HG02642 (cell line): ENCODE measurements around the gene CHMP4B.

Experiments
- ATAC-seq: cut with Tn5 transposase; IDR thresholded peaks from one replicate; pipeline ENCODE4 v1.9.1; 2021; ENCODE audit warnings: mild to moderate bottlenecking; ENCODE audit not compliant: unreplicated experiment, poor library complexity

CHMP4B gene, protein sequence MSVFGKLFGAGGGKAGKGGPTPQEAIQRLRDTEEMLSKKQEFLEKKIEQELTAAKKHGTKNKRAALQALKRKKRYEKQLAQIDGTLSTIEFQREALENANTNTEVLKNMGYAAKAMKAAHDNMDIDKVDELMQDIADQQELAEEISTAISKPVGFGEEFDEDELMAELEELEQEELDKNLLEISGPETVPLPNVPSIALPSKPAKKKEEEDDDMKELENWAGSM

DNA sequence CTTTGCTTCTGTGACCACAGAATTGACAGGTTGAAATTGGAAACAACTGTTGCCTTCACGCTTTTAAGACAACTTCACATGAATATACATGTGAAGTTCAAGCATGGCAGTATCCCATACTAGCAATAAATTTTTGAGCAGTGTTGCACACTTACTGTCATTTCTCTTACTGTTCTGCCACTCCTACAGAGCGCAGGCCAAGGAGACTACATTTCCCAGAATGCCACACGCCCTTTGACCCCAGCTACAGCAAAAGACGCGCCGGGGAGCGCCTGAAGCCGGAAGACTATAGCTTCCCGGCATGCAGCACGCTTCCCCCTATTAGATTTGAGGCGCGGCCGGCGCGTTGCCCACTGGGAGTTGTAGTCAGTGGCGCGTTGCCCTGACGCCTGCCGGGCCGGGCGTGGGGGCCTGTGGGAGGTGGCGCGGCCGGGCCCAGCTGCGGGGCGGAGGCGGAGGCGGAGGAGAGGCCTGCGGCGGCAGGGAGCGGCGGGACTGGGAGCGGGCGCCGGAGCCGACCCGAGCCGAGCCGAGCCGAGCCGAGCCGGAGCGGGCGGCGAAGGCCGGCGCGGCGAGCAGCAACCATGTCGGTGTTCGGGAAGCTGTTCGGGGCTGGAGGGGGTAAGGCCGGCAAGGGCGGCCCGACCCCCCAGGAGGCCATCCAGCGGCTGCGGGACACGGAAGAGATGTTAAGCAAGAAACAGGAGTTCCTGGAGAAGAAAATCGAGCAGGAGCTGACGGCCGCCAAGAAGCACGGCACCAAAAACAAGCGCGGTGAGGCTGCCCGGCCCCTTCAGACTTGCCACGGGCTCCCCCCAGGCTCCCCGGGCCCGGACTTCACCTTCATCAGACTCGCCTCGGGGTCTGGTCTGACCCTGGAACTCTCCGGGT is at the start of gene CHMP4B:
TSS of gene CHMP4B (plus strand) at position 464 of the 891 bp plus-strand sequence. CDS start at position 585, 121 bp downstream.
- ATAC-seq: peak; percentile 96

DNA sequence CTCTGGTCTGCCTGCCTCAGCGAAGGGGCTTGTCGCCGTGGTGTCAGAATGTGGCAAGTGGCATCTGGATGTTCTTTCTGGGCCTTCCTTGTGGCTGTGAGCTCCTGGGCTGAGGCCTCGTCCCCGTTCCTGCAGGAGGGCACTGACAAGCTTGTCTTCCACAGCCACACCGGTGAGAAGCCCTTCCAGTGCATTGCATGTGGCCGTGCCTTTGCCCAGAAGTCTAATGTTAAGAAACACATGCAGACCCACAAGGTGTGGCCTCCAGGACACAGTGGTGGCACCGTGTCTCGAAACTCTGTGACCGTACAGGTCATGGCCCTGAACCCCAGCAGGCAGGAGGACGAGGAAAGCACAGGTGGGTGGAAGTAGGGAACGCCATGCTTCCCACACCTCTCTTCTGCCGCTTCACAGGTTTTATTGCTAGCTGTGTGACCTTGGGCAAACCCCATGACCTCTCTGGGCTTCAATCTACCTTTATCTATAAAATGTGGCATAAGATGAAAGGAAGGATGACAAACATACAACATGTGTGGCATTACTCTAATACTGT is 49.4 kb upstream of the CHMP4B start:
- ATAC-seq: no peak

DNA sequence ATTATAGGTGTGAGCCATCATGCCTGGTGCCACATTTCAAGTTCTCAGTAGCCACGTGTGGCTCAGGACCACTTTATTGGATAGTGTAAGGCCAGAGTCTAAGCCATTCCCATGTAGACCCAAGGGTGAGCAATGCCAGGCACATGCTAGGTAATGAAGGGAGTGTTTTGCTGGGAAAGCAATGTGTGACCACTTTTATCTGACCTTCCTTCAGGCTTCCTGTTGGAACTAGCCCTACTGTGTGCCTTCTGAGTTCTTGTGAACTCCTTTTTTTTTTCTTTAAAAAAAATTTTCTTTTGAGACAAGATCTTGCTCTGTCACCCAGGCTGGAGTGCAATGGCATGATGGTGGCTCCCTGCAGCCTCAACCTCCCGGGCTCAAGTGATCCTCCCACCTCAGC is 46.0 kb upstream of the CHMP4B start:
- no peak for ATAC-seq

DNA sequence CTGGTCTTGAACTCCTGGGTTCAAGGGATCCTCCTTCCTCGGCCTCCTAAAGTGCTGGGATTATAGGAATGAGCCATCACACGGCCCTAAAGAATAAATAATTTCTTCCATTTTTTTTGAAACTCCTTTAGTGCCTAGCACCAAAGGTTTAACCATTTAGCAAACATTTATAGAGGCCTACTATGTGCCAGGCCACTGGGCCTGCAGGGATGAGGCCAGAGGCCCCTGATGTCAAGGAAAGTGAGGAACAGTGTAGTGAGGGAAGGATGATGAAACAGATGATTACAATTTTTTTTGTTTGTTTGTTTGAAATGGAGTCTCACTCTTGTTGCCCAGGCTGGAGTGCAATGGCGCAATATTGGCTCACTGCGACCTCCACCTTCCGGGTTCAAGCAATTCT is 45.6 kb upstream of the CHMP4B start:
- ATAC-seq: no peak

DNA sequence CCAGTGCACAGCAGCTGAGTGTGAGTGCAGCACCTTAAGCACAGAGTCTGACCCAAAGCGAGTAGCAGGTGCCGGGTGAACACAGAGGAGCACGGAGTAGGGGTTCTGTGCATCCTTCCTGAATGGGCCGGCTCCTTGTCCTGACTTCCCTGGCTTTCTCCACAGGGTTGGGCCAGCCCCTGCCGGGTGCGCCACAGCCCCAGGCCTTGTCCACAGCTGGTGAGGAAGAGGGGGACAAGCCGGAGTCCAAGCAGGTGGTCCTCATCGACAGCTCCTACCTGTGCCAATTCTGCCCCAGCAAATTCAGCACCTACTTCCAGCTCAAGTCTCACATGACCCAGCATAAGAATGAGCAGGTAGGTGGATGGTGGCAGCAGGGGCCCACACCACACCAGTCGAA is 44.5 kb upstream of the CHMP4B start:
- ATAC-seq: no peak

DNA sequence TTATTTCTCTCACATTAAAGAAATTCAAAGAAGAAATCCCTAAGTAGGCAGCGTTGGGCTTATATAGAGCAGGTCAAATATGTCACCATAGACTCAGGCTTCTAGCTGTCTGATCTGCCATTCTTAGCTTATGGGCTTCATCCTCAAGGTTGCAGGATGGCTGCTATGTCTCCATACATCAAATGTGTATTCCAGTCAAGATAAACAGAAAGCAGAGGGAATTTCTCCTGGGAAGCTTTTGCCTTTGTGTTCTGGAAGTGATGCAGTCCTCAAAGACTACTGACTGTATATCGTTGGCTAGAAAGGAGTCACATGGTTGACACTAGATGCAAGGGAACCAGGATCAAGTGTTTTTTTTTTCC is 43.4 kb upstream of the CHMP4B start:
- no peak for ATAC-seq

DNA sequence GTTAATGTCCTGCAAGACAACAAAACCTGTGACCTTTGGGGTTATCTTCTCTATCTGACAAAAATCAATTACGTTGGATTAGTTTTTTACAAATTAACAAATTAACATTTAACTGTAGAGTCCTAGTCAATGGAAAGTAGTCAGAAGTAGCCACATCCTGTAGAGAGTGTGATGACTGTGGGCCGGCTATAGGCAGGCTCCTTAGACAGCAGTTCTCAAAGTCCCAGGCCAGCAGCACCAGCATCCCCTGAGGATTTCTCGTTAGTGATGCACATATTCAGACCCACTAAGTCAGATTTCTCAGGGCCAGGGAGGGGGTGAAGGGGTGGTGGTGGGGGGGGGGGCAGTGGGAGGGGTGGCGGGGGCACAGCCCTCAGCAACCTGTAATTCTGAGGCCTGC is 42.1 kb upstream of the CHMP4B start:
- ATAC-seq: no peak

DNA sequence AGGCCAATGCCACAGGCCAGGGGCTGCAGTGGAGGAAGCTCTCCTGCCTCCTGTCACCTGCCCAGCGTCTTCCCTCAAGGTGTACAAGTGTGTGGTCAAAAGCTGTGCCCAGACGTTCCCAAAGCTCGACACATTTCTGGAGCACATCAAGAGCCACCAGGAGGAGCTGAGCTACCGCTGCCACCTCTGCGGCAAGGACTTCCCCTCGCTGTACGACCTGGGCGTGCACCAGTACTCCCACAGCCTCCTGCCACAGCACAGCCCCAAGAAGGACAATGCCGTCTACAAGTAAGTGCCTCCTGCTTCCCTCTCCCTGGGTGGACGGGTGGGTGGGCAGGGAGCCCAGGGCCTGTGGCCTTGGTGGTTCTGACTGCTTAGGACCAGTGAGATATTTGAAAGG is 41.1 kb upstream of the CHMP4B start:
- ATAC-seq: no peak

DNA sequence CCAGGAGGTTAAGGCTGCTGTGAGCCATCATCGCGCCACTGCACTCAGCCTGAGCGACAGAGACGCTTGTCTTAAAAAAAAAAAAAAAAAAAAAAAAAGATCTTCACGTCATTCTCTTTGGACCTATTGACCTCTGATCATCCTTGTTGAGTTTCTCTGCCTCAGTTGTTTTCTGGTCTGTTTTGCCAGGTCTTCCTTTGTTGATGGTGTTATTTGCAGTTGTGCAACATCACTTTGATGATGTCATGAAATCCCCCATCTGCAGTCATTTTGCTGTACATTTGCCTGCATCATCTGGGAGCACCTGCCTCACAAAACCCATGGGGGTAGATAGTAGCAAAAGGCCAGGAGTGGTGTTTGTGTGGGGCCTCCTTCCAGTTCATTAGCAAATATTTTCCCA is 39.2 kb upstream of the CHMP4B start:
- no peak for ATAC-seq

DNA sequence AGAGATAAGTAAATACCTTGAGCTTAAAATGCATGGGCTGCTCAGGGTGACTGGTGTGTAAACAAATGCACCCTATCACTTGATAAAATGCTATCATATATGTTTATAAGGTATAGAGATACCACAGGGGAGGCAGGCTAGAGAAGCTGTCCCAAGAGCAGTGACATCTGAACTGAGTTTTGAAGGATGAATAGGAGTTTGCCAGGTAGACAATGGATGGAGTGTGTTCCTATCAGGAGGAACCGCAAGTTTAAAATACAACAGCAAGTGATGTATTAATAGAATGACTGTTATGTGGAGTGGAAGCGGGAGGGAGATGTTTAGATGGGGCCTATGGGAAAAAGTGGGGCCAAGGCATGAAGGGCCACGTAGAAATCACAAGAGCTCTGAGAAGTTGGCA is 38.7 kb upstream of the CHMP4B start:
- no peak for ATAC-seq

DNA sequence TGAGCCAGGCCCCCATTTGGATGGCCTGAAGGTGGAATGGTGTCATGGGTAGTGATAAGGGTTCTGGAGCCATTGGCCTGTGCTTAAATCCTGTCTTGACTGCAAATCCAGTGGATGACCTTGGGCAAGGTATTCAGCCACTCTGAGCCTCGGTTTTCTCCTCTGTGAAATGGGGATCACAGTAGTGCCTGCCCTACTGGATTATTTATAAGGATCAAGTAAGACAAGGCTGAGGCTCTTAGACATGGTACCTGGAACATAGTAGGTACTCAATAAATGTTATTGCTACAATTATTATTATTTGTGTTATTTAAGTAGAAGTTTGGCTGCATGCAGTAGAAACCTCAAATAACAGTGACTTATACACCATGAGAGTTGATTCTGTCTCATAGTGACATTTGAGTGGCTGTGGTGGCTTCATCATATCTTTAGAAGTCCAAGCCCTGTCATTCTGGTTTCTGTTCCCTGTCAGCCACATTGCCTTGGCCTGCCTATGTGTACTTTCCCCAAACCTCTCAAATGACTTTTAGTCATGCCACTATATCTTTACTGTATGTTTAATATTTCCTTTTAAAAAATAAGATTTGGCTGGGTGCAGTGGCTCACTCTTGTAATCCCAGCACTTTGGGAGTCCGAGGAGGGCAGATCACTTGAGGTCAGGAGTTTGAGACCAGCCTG is 37.6 kb upstream of the CHMP4B start:
- ATAC-seq: peak; percentile 58

DNA sequence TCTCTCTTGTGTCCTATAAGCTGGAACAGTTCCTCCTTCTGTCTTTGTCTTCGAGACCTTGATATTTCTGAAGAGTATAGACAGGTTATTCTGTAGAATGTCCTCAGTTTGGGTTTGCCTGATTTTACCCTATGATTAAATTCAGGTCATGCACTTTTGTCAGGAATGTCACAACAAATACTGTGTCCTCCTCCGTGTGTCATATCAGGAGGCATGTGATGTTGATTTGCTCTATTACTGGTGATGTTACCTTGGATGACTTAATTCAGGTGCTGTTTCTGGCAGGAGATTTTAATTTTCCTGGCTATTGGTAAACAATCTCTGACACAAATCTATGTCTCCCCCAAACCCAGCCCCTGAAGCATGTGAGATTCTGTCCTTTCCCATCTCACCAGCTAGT is 33.3 kb upstream of the CHMP4B start:
- no peak for ATAC-seq

DNA sequence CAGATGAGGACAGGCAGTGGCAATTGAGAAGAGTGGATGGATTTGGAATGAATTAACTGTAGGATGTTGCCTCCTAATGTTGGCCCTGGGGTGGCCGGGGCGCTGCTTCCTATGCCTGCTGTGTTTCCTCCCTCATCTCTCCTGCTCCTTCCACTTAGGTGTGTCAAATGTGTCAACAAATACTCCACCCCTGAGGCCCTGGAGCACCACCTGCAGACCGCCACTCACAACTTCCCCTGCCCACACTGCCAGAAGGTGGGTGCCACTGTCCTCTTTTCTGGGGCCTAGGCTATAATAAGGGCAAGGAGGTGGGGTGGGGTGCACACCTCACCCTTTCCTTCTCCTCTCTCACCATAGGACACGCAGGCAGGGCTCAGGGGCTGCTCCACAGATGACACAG is 30.0 kb upstream of the CHMP4B start:
- ATAC-seq: no peak

DNA sequence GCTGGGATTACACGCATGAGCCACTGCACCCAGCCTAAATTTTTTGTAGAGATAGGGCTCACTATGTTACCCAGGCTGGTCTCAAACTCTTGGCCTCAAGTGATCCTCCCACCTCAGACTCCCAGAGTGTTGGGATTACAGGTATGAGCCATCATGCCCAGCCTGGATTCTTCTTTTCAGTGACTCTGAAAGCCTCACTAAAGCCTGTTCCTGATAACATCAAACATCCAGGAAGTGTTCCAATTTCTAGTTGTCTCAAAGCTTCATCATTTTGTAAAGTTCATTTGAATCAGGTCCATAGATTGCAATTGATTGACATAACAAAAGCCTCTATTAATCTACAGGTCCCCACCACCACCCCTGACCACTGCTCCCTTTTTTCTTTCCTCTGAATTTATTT is 29.2 kb upstream of the CHMP4B start:
- ATAC-seq: no peak

DNA sequence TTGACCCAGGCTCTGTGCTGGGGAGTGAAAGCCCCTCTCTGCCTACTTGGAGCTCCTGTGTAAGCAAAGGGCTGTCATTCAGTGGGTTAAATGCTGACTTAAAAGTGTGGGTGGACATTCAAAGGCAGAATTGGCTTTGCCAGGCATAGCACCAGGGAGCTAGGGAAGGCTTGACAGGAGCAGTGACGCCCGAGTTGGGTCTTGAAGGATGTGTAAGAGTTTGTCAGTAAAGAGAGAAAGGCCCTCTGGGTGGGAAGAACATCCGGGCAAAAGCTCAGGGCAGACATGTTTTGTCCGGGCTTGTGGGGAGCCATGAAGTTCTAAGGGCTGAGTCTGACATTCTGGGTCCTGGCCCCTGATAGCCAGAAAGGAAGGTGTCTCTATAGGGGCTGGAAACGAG is 27.9 kb upstream of the CHMP4B start:
- no peak for ATAC-seq

DNA sequence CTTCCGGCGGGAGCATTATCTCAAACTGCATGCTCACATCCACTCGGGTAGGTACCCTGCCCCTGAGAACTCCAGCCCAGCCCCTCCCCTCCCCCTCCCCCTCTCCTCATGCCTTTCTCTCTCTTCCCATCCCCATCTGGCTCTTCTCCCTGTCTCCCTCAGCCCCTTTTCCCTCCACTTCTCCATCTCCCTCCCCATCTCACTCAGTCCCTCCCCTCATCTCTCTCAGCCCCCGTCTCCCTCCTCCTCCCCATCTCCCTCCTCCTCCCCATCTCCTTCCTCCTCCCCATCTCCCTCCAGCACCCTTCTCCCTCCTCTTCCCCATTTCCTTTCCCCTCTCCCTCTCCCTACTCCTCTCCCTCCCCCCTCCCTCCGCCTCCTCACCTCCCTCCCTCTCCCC is 27.3 kb upstream of the CHMP4B start:
- ATAC-seq: no peak

DNA sequence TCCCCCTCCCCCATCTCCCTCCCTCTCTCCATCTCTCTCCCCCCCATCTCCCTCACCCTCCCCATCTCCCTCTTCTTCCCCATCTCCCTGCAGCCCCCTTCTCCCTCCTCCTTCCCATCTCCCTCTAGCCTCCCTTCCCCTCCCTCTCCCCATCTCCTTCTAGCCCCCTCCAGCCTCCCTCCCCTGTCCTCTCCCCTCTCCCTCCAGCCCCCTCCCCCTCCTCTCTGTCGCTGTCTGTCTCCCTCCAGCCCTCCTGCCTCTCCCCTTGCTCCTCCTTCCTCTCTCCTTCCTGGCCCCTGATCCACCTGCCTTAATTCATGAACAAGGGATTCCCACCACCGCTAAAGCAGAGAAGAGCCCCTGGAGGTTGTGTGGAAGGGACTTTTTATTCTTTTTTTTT is 26.9 kb upstream of the CHMP4B start:
- no peak for ATAC-seq

DNA sequence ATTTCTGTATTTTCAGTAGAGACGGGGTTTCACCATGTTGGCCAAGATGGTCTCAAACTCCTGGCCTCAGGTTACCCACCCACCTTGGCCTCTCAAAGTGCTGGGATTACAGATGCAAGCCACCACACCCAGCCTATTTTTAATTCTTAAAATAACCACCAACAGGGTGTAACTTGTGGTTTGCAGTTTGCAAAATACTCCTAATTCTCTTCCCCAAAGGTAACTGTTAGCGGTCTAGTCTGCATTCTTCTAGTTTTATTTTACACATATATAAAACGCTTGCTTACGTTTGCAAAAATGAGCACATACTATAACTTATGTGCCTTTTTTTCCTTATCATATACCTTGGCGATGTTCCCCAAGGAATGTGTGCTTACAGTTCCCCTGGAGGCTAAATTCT is 25.6 kb upstream of the CHMP4B start:
- no peak for ATAC-seq

DNA sequence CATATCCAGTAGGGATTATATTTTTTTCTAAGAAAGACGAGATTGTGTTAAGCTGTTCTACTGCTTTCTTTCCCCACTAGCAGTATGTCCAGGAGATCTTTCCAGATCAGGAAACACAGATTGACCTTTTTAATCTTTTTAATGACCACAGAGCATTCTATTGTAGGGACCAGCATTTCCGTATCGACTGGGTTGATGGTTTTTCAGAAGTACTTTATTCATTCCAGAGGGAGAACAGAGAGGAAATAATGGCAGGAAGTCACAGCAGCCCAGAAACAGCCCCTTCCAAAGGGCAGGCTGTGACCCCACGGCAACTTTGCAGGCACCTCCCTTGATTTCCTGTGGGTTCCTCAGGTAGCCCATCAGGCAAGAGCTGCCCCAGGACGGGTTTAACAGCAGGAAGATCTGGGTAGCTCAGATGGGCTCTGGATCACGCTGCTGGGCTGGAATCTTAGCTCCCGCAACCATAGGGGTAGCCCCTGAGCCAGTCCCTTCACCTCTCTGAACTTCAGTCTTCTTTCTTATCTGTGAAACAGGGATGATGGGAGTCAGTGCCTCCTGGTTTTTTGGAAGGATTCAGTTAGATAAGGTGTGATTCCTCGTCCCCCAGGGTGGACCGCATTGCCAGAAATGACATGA is 23.8 kb upstream of the CHMP4B start:
- no peak for ATAC-seq

DNA sequence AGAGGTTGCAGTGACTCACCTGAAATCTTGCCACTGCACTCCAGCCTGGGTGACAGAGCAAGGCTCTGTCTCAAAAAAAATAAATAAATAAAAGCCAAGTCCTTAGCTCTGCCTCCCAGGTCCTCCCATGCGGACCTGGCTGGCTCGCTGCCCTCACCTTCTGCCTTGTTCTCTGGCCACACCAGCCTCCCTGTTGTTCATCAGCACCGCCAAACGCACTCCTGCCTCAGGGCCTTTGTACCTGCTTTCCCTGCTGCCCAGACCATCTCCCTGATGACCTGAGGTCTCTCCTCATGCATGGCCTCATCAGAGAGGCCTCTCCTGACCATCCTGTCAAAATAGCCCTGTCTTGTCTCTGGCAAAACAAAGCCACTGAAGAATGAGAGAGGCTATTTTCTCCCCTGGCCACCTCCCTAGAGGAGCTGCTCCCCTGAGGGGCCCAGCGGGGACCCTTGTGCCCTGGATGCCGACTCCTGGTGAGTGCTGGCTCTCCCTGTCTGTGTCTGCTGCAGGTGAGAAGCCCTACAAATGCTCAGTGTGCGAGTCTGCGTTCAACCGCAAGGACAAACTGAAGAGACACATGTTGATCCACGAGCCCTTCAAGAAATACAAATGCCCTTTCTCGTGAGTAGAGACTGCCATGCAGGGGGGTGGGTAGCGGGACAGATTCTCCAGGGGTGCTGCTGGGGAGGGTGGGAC is 22.6 kb upstream of the CHMP4B start:
- no peak for ATAC-seq
